HUES6 (cell line): Measurements from ENCODE around the gene KRTAP26-1.

Source experiments
- H3K27ac ChIP-seq: 2 replicates; pipeline ENCODE4 v1.7.0; 2013; ENCODE audit warnings: low read depth, mild to moderate bottlenecking, low read length, inconsistent platforms
- H3K27me3 ChIP-seq: 2 replicates; pipeline ENCODE4 v1.6.1; 2013; ENCODE audit warnings: low read length; ENCODE audit not compliant: control insufficient read depth, insufficient read depth
- H3K36me3 ChIP-seq: 2 replicates; pipeline ENCODE4 v1.6.1; 2013; ENCODE audit warnings: low read length; ENCODE audit not compliant: control insufficient read depth, insufficient read depth
- H3K4me1 ChIP-seq: 2 replicates; pipeline ENCODE4 v1.6.1; 2013; ENCODE audit warnings: low read length; ENCODE audit not compliant: control insufficient read depth, insufficient read depth
- H3K4me3 ChIP-seq: 2 replicates; pipeline ENCODE4 v1.5.1; 2013; ENCODE audit warnings: low read depth, low read length
- H3K9ac ChIP-seq: one replicate; pipeline ENCODE4 v1.6.1; 2013; ENCODE audit warnings: mild to moderate bottlenecking, low read length
- H3K9me3 ChIP-seq: 2 replicates; pipeline ENCODE4 v1.6.1; 2013; ENCODE audit warnings: low read depth, low read length; ENCODE audit not compliant: control insufficient read depth, insufficient read depth

KRTAP26-1 gene, protein sequence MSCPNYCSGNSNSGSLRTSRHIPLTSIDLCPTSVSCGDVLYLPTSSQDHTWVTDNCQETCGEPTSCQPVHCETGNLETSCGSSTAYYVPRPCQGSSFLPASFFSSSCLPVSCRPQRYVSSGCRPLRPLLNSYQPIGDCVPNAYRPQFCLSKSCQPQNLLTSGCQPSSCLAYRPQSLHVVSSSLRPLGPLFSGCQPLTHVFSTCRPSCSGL

GRCh38 chr21:30320215-30320614 is at the start of gene KRTAP26-1:
TSS of gene KRTAP26-1 (minus strand) at chr21:30320315. CDS start at chr21:30320035, 280 bp downstream.
- H3K27ac ChIP-seq: no peak within 1 kb of the TSS
- H3K4me3 ChIP-seq: no peak within 1 kb of the TSS
- H3K9ac ChIP-seq: no peak within 1 kb of the TSS
- no peaks in the 10 kb centered on the region for H3K4me1 ChIP-seq
- no peaks in the 10 kb centered on the region for H3K27me3 ChIP-seq
- no peaks in the 10 kb centered on the region for H3K36me3 ChIP-seq
- H3K9me3 ChIP-seq: no peaks in the 10 kb centered on the region

GRCh38 chr21:30355906-30356305 is 35.8 kb upstream of the KRTAP26-1 start:
- Histone ChIP-seq H3K9me3 (no peaks in the 10 kb centered on the region), H3K4me3 (no peak overlapping the region), H3K27me3 (no peaks in the 10 kb centered on the region; the same call in 1 of the 2 replicates)

DNA sequence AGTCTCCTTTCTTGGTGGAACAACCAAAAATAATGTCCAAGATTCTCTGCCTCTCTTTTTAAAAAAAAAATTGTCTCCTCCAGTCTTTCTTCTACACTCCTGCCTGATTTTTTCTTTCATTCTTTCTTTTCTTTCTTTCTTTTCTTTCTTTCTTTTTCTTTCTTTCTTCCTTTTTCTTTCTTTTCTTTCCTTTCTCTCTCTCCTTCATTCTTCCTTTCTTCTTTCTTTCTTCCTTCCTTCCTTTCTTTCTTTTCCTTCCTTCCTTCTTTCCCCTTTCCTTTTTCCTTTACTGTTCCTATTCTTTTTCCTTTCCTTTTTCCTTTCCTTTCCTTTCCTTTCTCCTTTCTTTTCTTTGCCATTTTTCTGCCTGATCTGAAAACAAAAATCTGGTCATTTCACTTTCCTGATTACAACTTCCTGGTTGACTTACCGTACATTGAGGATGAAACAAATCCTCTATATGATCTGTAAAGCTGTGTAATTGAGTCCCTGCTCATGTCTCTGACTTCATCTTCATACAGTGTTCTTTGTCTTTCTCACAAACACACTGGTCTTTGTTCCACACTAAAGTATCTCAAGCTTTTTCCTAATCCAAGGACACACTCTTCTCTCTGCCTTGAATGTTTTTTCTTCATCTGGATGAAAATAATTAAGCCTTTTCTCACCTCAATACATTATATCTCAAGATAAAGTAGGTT is 34.3 kb upstream of the KRTAP26-1 start:
- H3K27me3 ChIP-seq: no peaks in the 10 kb centered on the region; the same call in 1 of the 2 replicates

More at GRCh38 chr21:30355906-30356305, 35.8 kb upstream of the KRTAP26-1 start:
- H3K9ac ChIP-seq: no peak overlapping the region
- H3K4me1 ChIP-seq: no peaks in the 10 kb centered on the region
- no peaks in the 10 kb centered on the region for H3K36me3 ChIP-seq
- H3K27ac ChIP-seq: no peak overlapping the region

GRCh38 chr21:30351534-30351933 is 31.4 kb upstream of the KRTAP26-1 start:
- Histone ChIP-seq H3K27ac (no peak overlapping the region), H3K27me3 (no peaks in the 10 kb centered on the region; the same call in 1 of the 2 replicates), H3K9me3 (no peaks in the 10 kb centered on the region), H3K9ac (no peak overlapping the region), H3K36me3 (no peaks in the 10 kb centered on the region), H3K4me3 (no peak overlapping the region), H3K4me1 (peaks cover 8% of the 10 kb centered on the region)

More for the DNA sequence above, 34.3 kb upstream of the KRTAP26-1 start:
- H3K27ac ChIP-seq: no peak overlapping the region
- no peak overlapping the region for H3K9ac ChIP-seq
- H3K4me1 ChIP-seq: peaks cover 6% of the 10 kb centered on the region
- no peaks in the 10 kb centered on the region for H3K9me3 ChIP-seq
- H3K36me3 ChIP-seq: no peaks in the 10 kb centered on the region
- H3K4me3 ChIP-seq: no peak overlapping the region

DNA sequence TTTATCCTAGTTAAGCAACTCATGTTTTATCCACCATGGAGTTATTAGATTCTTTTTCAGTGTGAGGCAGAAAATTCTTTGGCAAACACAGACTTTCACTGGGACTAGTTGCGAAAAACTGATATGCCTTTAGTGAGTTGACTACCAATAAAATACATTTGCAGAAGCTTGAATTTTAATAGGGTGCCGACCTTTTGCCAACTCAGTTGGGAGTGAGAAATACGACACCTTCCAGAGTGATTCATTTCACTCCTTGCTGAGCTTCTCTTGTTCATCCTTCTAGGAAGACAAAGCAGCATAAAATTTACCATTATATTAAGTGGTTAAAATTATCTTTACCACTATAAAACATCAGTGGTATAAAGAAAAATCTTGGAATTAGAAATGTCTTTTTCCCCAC is 29.5 kb upstream of the KRTAP26-1 start:
- Histone ChIP-seq H3K27ac (no peak overlapping the region), H3K9ac (no peak overlapping the region), H3K4me1 (peaks cover 8% of the 10 kb centered on the region), H3K27me3 (no peaks in the 10 kb centered on the region), H3K36me3 (no peaks in the 10 kb centered on the region), H3K4me3 (no peak overlapping the region), H3K9me3 (no peaks in the 10 kb centered on the region)

DNA sequence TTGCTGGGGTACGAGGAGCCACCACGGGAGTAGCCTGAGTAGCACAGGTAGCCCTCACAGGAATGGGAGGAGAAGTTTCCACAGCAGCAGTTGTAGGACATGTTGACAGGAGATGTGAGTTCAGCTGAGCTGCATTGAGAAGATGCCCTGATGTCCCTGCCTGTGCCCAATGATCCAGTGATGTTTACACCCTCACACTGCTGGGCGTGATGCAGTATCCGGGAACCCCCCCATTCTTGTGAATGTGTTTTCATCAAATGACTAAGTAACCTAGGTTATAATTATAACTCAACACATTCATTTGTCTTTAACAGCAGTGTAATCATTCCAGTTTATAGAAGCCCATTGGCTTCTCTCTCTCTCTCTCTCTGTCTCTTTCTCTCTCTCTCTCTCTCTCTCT is 28.4 kb upstream of the KRTAP26-1 start, which contains the start of gene KRTAP23-1:
Gene KRTAP23-1, minus strand, starts transcription at position 101 of the 400 bp plus-strand sequence. Its CDS starts 0 bp downstream, at position 101.
- H3K36me3 ChIP-seq: no peaks in the 10 kb centered on the region
- H3K9me3 ChIP-seq: no peaks in the 10 kb centered on the region
- H3K27ac ChIP-seq: no peak within 1 kb of the TSS

DNA sequence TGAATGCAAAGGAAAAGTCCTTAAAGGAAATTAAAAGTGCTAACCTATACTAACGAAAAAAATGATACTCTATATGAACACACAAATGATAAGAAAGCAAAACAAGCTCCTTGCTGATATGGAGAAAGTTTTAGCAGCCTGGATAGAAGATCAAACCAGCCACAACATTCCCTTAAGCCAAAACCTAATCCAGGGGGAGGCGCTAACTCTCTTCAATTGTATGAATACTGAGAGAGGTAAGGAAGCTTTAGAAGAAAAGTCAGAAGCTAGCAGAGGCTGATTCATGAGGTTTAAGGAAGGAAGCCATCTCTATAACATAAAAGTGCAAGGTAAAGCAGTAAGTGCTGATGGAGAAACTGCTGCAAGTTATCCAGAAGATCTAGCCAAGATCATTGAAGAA is 24.9 kb upstream of the KRTAP26-1 start:
- H3K4me1 ChIP-seq: peaks cover 6% of the 10 kb centered on the region
- no peaks in the 10 kb centered on the region for H3K36me3 ChIP-seq
- no peak overlapping the region for H3K27ac ChIP-seq
- no peaks in the 10 kb centered on the region for H3K27me3 ChIP-seq
- H3K9me3 ChIP-seq: no peaks in the 10 kb centered on the region
- no peak overlapping the region for H3K4me3 ChIP-seq
- H3K9ac ChIP-seq: no peak overlapping the region

More for the DNA sequence above, 28.4 kb upstream of the KRTAP26-1 start, which contains the start of gene KRTAP23-1:
- Histone ChIP-seq H3K4me1 (peaks cover 8% of the 10 kb centered on the region), H3K9ac (no peak within 1 kb of the TSS), H3K27me3 (no peaks in the 10 kb centered on the region), H3K4me3 (no peak within 1 kb of the TSS)

- H3K27me3 ChIP-seq: no peaks in the 10 kb centered on the region
- no peaks in the 10 kb centered on the region for H3K4me1 ChIP-seq
- no peaks in the 10 kb centered on the region for H3K36me3 ChIP-seq
- no peaks in the 10 kb centered on the region for H3K9me3 ChIP-seq
- no peak overlapping the region for H3K27ac ChIP-seq
- no peak overlapping the region for H3K4me3 ChIP-seq
- no peak overlapping the region for H3K9ac ChIP-seq
Measured at GRCh38 chr21:30340714-30341573, 20.8 kb upstream of the KRTAP26-1 start.

DNA sequence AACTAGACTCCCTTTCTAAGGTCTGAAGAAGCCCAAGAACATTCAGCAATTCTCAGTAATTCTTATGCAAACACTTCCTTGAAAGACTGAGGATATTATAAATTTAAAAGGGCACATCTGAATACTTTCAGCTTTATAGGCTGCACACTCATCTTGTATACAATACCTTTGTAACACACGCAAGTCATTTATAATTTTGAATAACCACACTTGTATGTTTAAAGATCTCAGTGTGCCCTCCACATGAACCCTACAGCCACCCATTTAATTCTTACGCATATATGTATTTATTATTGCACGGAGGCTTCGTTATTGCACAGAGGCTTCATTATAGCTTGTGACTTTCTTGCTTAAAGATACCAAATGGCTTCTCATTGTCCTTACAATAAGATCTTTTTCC is 18.6 kb upstream of the KRTAP26-1 start:
- H3K9ac ChIP-seq: no peak overlapping the region
- no peak overlapping the region for H3K27ac ChIP-seq
- H3K4me3 ChIP-seq: no peak overlapping the region
- no peaks in the 10 kb centered on the region for H3K9me3 ChIP-seq
- no peaks in the 10 kb centered on the region for H3K27me3 ChIP-seq
- no peaks in the 10 kb centered on the region for H3K4me1 ChIP-seq
- H3K36me3 ChIP-seq: no peaks in the 10 kb centered on the region

DNA sequence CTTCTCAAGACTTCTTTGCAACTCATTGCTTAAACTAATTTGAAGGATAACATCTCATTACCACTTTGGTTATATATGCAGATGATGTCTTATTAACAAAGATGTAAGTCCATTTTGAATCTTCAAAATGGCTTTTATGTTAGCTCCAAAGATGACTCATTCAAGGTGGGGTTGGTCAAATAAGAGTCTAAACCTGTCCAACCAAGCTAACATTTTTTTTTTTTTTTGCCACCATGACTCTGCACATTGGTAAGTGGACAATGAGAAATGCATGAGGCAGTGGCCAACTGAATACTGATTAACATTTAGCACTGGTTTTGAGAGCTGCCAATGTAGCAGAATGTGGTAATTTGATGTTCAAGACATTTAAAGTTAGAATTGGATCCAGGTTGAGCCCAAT is 17.7 kb upstream of the KRTAP26-1 start:
- Histone ChIP-seq H3K36me3 (no peaks in the 10 kb centered on the region), H3K9me3 (no peaks in the 10 kb centered on the region), H3K27me3 (no peaks in the 10 kb centered on the region), H3K9ac (no peak overlapping the region), H3K4me3 (no peak overlapping the region), H3K27ac (no peak overlapping the region), H3K4me1 (no peaks in the 10 kb centered on the region)
